CD4-positive, CD25-positive, alpha-beta regulatory T cell (primary cell): ENCODE results near the gene PNPLA3. TPM values are rescaled to one million over a fixed set of nuclear protein-coding genes. Genes with fewer than 3 reads are reported as not detected.

Source experiments
- ATAC-seq, 2 donors: fragments of 150-1000 bp; cut with Tn5 transposase; one replicate each; pipeline ENCODE4 v1.10.0; 2021; ENCODE audit warnings: low read depth in 2 of 2, moderate number of reproducible peaks in 2 of 2, moderate library complexity in 1 of 2
- DNase-seq, 3 donors: peaks; one replicate each; pipeline versions ENCODE4 v3.0.0 to v3.0.0-alpha.2; 2012 to 2022; ENCODE audit warnings: mixed read lengths in 1 of 3
- H3K27ac ChIP-seq: one replicate; pipeline ENCODE4 v1.7.0; 2013; ENCODE audit warnings: mild to moderate bottlenecking, low read length; ENCODE audit not compliant: insufficient read depth, poor library complexity, severe bottlenecking
- H3K27me3 ChIP-seq: one replicate; pipeline ENCODE4 v1.7.0; 2013; ENCODE audit warnings: low read length; ENCODE audit not compliant: control insufficient read depth, insufficient read depth
- H3K36me3 ChIP-seq: one replicate; pipeline ENCODE4 v1.7.0; 2013; ENCODE audit warnings: mild to moderate bottlenecking, low read length, moderate library complexity; ENCODE audit not compliant: control insufficient read depth, insufficient read depth
- H3K4me1 ChIP-seq: 2 replicates; pipeline ENCODE4 v1.7.0; 2013; ENCODE audit warnings: mild to moderate bottlenecking, low read length; ENCODE audit not compliant: insufficient read depth, control insufficient read depth, poor library complexity, severe bottlenecking
- H3K4me3 ChIP-seq: one replicate; pipeline ENCODE4 v1.7.0; 2013; ENCODE audit warnings: low read depth, mild to moderate bottlenecking, low read length, moderate library complexity
- H3K9me3 ChIP-seq, 2 experiments: 1 replicate in 1 of 2; 2 replicates in 1 of 2; pipeline ENCODE4 v1.7.0; 2013; ENCODE audit warnings: low read length in 2 of 2, mild to moderate bottlenecking in 1 of 2, moderate library complexity in 1 of 2; ENCODE audit not compliant: control insufficient read depth in 2 of 2
- H3K27ac Mint-ChIP-seq, 3 donors: one replicate each; pipeline ENCODE4 v1.8.0; 2020 to 2022; ENCODE audit warnings: mild to moderate bottlenecking in 3 of 3, mixed read lengths in 3 of 3, moderate library complexity in 2 of 3
- H3K27me3 Mint-ChIP-seq: one replicate; pipeline ENCODE4 v1.8.0; 2022; ENCODE audit warnings: mild to moderate bottlenecking, mixed read lengths
- H3K36me3 Mint-ChIP-seq: one replicate; pipeline ENCODE4 v1.8.0; 2020; ENCODE audit warnings: mixed read lengths
- H3K4me1 Mint-ChIP-seq, 4 donors: one replicate each; pipeline ENCODE4 v1.8.0; 2020 to 2022; ENCODE audit warnings: mixed read lengths in 4 of 4, mild to moderate bottlenecking in 1 of 4
- H3K4me3 Mint-ChIP-seq, 4 donors: one replicate each; pipeline ENCODE4 v1.8.0; 2020 to 2022; ENCODE audit warnings: mild to moderate bottlenecking in 4 of 4, mixed read lengths in 4 of 4, moderate library complexity in 3 of 4
- H3K9me3 Mint-ChIP-seq, 7 donors: one replicate each; pipeline ENCODE4 v1.8.0; 2020 to 2022; ENCODE audit warnings: mixed read lengths in 7 of 7, mild to moderate bottlenecking in 3 of 7, moderate library complexity in 2 of 7
- polyA plus RNA-seq, 4 donors: library from polyadenylated mRNA; unstranded; fragments of 300-500 nt; fragmentation: Illumina TruSeq; gene quantifications; one replicate each; pipeline ENCODE4 v1.2.3, GENCODE V29; 2021
- total RNA-seq: library from RNA; stranded (reverse); gene quantifications from one replicate; pipeline ENCODE4 v1.2.3, GENCODE V29; 2022

Gene PNPLA3
- total and polyA plus RNA-seq, 5 donors from 2014 or later: not detected

DNA sequence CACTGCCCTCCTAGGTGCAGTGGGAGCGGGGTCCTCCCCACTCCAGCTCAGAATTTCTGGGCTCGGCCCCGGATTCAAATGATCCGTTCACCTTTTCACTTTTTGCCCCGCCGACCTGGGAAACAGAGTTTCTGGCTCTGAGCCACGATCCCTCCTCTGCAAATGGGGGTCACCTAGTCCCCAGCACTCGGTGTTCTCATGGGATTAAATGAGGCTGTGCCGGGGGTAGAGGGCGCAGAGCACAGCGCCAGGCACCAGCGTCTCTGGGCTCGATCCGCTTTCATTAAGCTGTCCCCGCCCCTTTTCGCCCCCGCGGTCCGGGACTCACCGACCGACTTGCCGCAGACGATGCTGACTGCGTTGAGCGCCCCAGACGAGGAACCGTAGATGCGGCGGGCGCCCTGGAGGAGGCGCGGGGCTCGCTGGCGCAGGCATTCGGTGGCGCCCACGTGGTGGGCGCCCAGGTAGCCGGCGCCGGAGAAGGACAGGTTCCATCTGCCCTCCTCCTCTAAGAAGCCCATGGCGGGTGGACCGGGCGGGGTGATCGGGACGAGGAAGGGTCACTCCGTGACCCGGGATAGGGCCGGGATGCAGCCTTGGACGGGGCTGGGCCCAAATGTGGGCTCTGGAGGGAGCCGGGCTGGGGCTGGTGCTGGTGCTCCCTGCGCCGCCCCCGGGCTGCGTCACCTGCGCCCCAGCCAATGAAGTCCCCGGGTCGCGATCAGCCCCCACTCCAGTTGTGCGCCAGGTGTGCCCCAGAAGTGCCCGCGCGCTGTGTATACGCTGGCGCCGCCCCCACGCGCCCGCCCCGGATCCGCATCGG, 32.0 kb upstream of the PNPLA3 start, which contains the start of gene PNPLA5:
PNPLA5 (minus strand) TSS at position 654 of the 823 bp plus-strand sequence; CDS start at position 521, 133 bp downstream.
- Histone ChIP-seq H3K9me3 (no peaks in the 10 kb centered on the region), H3K36me3 (no peaks in the 10 kb centered on the region), H3K27me3 (no peaks in the 10 kb centered on the region), H3K4me3 (no peak within 1 kb of the TSS), H3K27ac (no peak within 1 kb of the TSS), H3K4me1 (no peaks in the 10 kb centered on the region)
- ATAC-seq (no peak), DNase-seq (no peak)
- Mint-ChIP-seq H3K27ac (no peak within 1 kb of the TSS), H3K4me1 (no peaks in the 10 kb centered on the region), H3K9me3 (peaks cover 0 to 1% (median 0%) of the 10 kb centered on the region in 7 donors), H3K4me3 (peak within 1 kb of the TSS in 1 of 4 donors; percentile 21), H3K27me3 (peaks cover 38% of the 10 kb centered on the region), H3K36me3 (no peaks in the 10 kb centered on the region)

DNA sequence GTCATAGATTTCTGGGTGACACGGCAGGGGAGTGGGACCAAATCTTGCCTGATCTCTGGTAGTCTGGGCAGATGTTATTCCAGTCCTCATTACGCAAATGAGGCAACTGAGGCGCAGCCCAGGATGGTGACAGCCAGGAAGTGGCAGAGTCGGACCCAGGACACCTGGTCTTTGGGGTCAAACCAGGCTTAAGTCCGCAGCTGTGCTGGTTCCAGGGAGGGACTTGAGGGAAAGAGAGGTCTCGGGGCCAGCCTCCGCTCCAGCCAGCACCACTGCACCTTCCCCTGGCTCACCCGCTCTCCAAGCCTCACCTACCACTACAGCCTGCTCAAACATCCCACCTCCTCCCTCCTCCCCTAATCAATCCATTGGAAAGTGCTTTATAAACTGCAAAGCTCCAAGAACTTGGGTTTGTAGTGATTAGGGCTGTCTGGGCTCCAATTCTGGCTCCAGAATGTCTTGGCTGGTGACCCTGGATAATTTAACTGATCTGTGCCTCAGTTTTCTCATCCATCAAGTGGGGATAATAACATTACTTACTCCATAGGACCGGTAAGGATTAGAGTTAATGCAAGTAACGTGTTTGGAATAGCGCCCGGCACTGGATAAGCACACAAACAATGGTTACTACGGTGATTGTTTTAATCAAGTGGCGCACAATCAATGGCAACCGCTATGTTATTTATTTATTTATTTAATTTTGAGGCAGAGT, 31.3 kb upstream of the PNPLA3 start:
- no peak for ATAC-seq
- no peaks in the 10 kb centered on the region for H3K4me1 Mint-ChIP-seq
- Histone ChIP-seq H3K4me1 (no peaks in the 10 kb centered on the region), H3K36me3 (no peaks in the 10 kb centered on the region), H3K27ac (no peak overlapping the region), H3K27me3 (no peaks in the 10 kb centered on the region), H3K4me3 (no peak overlapping the region), H3K9me3 (no peaks in the 10 kb centered on the region)
- H3K4me3 Mint-ChIP-seq: peak overlapping the region in 1 of 4 donors; percentile 21
- peaks cover 0 to 1% (median 0%) of the 10 kb centered on the region in 7 donors for H3K9me3 Mint-ChIP-seq
- DNase-seq: no peak
- H3K27ac Mint-ChIP-seq: no peak overlapping the region
- peaks cover 35% of the 10 kb centered on the region for H3K27me3 Mint-ChIP-seq
- no peaks in the 10 kb centered on the region for H3K36me3 Mint-ChIP-seq

DNA sequence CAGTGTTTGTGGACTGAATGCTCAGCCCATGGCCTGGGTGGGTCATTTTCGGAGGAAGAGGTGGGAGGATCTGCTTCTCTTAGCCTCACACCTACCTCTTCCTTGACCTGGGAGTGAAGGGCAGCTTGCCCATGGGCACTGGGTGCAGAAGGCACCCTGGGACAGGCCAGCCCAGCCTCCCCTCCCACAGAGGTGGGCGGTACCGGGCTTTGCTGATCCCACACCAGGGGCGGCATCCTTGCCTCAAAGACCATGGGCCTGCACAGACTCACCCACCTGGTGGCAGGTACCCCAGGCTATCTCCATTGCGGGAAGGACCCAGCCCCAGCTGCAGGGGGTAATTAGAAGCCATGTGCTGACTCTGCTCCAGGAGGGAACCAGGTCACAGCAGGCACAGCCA, 30.3 kb upstream of the PNPLA3 start:
- H3K4me1 Mint-ChIP-seq: no peaks in the 10 kb centered on the region
- Histone ChIP-seq H3K4me1 (no peaks in the 10 kb centered on the region), H3K27me3 (no peaks in the 10 kb centered on the region), H3K4me3 (no peak overlapping the region), H3K36me3 (no peaks in the 10 kb centered on the region), H3K27ac (no peak overlapping the region), H3K9me3 (no peaks in the 10 kb centered on the region)
- H3K27me3 Mint-ChIP-seq: peaks cover 39% of the 10 kb centered on the region
- DNase-seq: no peak
- no peak for ATAC-seq
- H3K4me3 Mint-ChIP-seq: no peak overlapping the region
- H3K27ac Mint-ChIP-seq: no peak overlapping the region
- H3K36me3 Mint-ChIP-seq: no peaks in the 10 kb centered on the region
- peaks cover 0 to 1% (median 0%) of the 10 kb centered on the region in 7 donors for H3K9me3 Mint-ChIP-seq

- no peak overlapping the region for H3K4me3 Mint-ChIP-seq
- no peaks in the 10 kb centered on the region for H3K36me3 ChIP-seq
- no peak overlapping the region for H3K27ac ChIP-seq
- H3K9me3 Mint-ChIP-seq: peaks cover 0 to under 1% (median 0%) of the 10 kb centered on the region in 7 donors
- no peaks in the 10 kb centered on the region for H3K9me3 ChIP-seq
- ATAC-seq (no peak), DNase-seq (no peak)
- H3K36me3 Mint-ChIP-seq: no peaks in the 10 kb centered on the region
- H3K27ac Mint-ChIP-seq: no peak overlapping the region
- H3K4me1 Mint-ChIP-seq: no peaks in the 10 kb centered on the region
- no peak overlapping the region for H3K4me3 ChIP-seq
- peaks cover 44% of the 10 kb centered on the region for H3K27me3 Mint-ChIP-seq
- H3K27me3 ChIP-seq: no peaks in the 10 kb centered on the region
- H3K4me1 ChIP-seq: no peaks in the 10 kb centered on the region
These were observed 29.5 kb upstream of the PNPLA3 start for GRCh38 chr22:43894122-43894521.

- H3K36me3 ChIP-seq: no peaks in the 10 kb centered on the region
- Mint-ChIP-seq H3K4me3 (no peak overlapping the region), H3K4me1 (no peaks in the 10 kb centered on the region), H3K9me3 (peaks cover 0 to 2% (median 0%) of the 10 kb centered on the region in 7 donors), H3K36me3 (no peaks in the 10 kb centered on the region), H3K27ac (peak overlapping the region in 1 of 3 donors; percentile 56), H3K27me3 (peaks cover 35% of the 10 kb centered on the region)
- ATAC-seq: no peak
- no peaks in the 10 kb centered on the region for H3K27me3 ChIP-seq
- no peak overlapping the region for H3K4me3 ChIP-seq
- no peak overlapping the region for H3K27ac ChIP-seq
- no peaks in the 10 kb centered on the region for H3K9me3 ChIP-seq
- no peaks in the 10 kb centered on the region for H3K4me1 ChIP-seq
- DNase-seq: no peak
These were observed 27.5 kb upstream of the PNPLA3 start for GRCh38 chr22:43895986-43896645.

- Mint-ChIP-seq H3K27me3 (peaks cover 28% of the 10 kb centered on the region), H3K4me1 (no peaks in the 10 kb centered on the region), H3K9me3 (peaks cover 0 to 2% (median 0%) of the 10 kb centered on the region in 7 donors), H3K4me3 (no peak overlapping the region), H3K27ac (no peak overlapping the region), H3K36me3 (no peaks in the 10 kb centered on the region)
- Histone ChIP-seq H3K9me3 (no peaks in the 10 kb centered on the region), H3K27ac (no peak overlapping the region), H3K27me3 (no peaks in the 10 kb centered on the region), H3K36me3 (no peaks in the 10 kb centered on the region), H3K4me3 (no peak overlapping the region), H3K4me1 (no peaks in the 10 kb centered on the region)
- no peak for DNase-seq
- ATAC-seq: no peak
These were observed 25.8 kb upstream of the PNPLA3 start for GRCh38 chr22:43897751-43898261.

DNA sequence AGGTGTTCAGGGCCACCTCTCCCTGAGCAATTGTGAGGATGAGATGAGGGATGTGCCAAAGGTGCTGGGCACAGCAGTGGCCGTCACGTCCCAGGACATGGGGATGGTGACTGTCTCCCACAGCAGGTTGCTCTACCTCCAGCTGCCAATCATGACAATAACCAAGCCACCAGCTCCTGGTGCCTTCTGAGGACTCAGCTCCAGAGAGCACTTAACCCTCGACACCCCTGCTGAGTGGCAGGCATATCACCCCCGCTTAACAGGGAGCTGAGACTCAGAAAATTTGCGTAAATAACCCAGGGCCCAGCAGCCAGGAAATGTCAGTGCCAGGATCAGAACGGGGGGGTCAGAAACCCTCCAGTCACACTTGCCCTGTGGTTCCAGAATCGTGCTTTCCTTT, 23.4 kb upstream of the PNPLA3 start:
- no peaks in the 10 kb centered on the region for H3K36me3 ChIP-seq
- no peaks in the 10 kb centered on the region for H3K4me1 Mint-ChIP-seq
- H3K36me3 Mint-ChIP-seq: no peaks in the 10 kb centered on the region
- H3K27ac Mint-ChIP-seq: no peak overlapping the region
- no peaks in the 10 kb centered on the region for H3K9me3 ChIP-seq
- H3K27me3 ChIP-seq: no peaks in the 10 kb centered on the region
- no peak overlapping the region for H3K4me3 ChIP-seq
- ATAC-seq (no peak), DNase-seq (no peak)
- peaks cover 25% of the 10 kb centered on the region for H3K27me3 Mint-ChIP-seq
- H3K9me3 Mint-ChIP-seq: peaks cover 0 to 2% (median 0%) of the 10 kb centered on the region in 7 donors
- H3K4me3 Mint-ChIP-seq: no peak overlapping the region
- no peak overlapping the region for H3K27ac ChIP-seq
- H3K4me1 ChIP-seq: no peaks in the 10 kb centered on the region
